ENCODE results near the gene SDHB.

- TF ChIP-seq CTCF (IDR thresholded peaks at IDR 0.05; ENCODE audit: low read depth, low read length) = no peak
- no peak for TF ChIP-seq EZH2phosphoT487 (IDR thresholded peaks at IDR 0.05; ENCODE audit: low read depth)
Observed at GRCh38 chr1:17084787-17085186, 31.0 kb upstream of the SDHB start.

Data from OCI-LY3 (cell line).